SJCRH30 (cell line): ENCODE results near the gene MALT1. TPM values are rescaled to one million over a fixed set of nuclear protein-coding genes. Genes with fewer than 3 reads are reported as not detected.

Experiments
- DNase-seq, 2 experiments: peaks; one replicate each; pipeline ENCODE4 v3.0.0-alpha.2; 2015 to 2020
- H3K27ac ChIP-seq: fragments of 250-450 bp; sonication (Bioruptor Pico); 2 replicates; pipeline ENCODE4 v1.5.1; 2020; ENCODE audit warnings: mild to moderate bottlenecking, moderate library complexity
- H3K27me3 ChIP-seq: fragments of 250-450 bp; sonication (Bioruptor Pico); 2 replicates; pipeline ENCODE4 v1.5.1; 2020; ENCODE audit warnings: mild to moderate bottlenecking, moderate library complexity
- H3K36me3 ChIP-seq: fragments of 250-450 bp; sonication (Bioruptor Pico); 2 replicates; pipeline ENCODE4 v1.5.1; 2020; ENCODE audit warnings: mild to moderate bottlenecking, moderate library complexity
- H3K4me1 ChIP-seq: fragments of 250-450 bp; sonication (Bioruptor Pico); 2 replicates; pipeline ENCODE4 v1.5.1; 2020; ENCODE audit warnings: mild to moderate bottlenecking, moderate library complexity
- H3K4me3 ChIP-seq: fragments of 250-450 bp; sonication (Bioruptor Pico); 2 replicates; pipeline ENCODE4 v1.5.1; 2020; ENCODE audit warnings: mild to moderate bottlenecking, moderate library complexity
- H3K9me3 ChIP-seq: fragments of 250-450 bp; sonication (Bioruptor Pico); replicated peaks from 2 replicates; pipeline ENCODE4 v1.5.1; 2020; ENCODE audit warnings: mild to moderate bottlenecking, moderate library complexity
- total RNA-seq: library from RNA; depleted of rRNA; stranded (reverse); fragments of >200 nt; shearing (Covaris generic); gene quantifications from 2 replicates; pipeline ENCODE4 v1.2.3, GENCODE V29; 2014

Gene MALT1
- total RNA-seq, 1 experiment from 2014 or later: 12.2 TPM

DNA sequence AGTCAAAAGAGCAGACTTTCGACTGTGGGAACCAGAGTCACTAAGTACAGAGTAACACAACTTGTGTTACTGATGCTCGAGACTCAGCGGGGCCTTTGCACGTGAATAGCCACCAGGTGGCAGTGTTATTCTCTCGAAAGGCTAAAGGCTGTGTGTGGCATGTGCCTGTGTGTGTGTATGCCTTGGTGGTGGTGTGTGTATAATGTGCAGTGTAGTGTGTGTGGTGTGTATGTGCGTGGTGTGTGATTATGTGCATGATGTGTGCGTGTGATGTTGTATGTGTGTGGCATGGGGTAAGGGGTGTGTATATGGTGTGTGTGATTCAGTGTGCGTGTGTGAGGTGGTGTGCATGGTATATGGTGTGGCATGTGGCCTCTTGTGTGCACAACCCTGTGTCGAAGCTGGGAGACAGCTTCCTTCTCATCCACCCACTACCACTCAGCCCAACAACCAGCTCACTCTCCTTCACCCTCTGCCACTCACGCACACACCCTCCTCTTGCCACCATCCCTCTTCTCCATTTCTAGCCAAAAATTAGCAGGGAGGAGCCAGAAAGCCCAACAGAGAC lies 110.4 kb downstream of the MALT1 start:
- Histone ChIP-seq H3K9me3 (no peaks in the 10 kb centered on the region), H3K27me3 (no peaks in the 10 kb centered on the region), H3K4me1 (peaks cover 20% of the 10 kb centered on the region), H3K27ac (no peak overlapping the region), H3K4me3 (no peak overlapping the region), H3K36me3 (no peaks in the 10 kb centered on the region)
- peak; percentile 56 to 83 for DNase-seq

DNA sequence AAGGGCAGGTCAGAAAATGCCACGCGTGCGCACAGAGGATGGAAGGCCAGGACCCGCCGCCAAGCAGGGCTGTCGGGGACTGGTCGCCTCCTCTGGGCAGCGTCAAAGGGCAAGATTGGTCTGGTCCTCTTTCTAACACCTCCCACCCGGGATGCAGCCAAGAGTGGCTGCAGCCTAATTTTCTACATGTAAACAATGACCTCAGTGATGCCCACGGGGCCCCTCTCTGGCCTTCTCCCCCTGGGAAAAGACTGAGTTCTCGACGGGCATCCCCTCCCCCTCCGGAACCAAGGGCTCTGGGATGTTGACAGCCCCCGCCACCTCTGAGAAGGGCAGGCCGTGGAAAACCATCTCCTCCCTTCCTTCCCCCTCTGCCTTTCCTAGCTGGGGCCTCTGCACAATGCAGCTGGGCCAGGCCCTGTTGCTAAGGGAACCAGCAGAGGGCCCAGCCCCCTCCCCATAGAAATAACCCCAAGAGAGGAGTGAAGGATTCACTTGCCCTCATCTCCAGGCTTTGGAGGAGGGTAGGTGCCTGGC lies 113.4 kb downstream of the MALT1 start:
- no peaks in the 10 kb centered on the region for H3K36me3 ChIP-seq
- H3K27me3 ChIP-seq: no peaks in the 10 kb centered on the region
- DNase-seq: peak; percentile 56 to 58
- H3K4me1 ChIP-seq: peaks cover 32% of the 10 kb centered on the region
- H3K4me3 ChIP-seq: peak overlapping the region; percentile 26
- H3K9me3 ChIP-seq: no peaks in the 10 kb centered on the region
- H3K27ac ChIP-seq: peak overlapping the region; percentile 87

DNA sequence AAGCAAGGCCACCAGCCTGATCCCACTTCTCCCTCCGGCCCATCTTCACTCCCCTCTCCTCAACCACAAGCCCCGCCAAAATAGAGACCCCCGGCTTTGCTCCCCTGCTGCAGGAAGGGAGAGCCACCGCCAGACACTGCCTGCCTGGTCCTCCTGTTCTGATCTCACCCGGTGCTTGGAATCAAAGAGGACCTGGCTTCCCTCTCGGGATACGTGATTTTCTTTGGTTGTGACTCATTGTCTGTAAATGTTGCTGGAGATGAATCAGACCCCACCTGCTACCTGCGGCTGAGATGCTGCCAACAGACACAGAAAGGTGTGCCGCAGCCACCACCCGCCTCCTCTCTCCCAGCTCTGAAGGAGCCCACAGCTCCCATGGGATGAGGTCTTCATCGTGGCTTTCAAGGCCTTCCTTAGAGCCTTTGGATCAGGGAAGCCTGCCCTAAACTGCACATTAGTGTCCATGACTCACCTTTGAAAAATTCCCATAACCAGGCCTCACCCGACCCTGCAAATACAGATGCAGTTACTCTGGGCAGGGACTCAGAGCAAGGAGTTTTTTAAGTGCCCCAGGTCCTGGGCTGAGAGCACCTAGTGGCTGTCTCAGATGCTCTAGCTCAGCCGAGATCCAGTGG lies 114.0 kb downstream of the MALT1 start:
- Histone ChIP-seq H3K4me1 (peaks cover 32% of the 10 kb centered on the region), H3K36me3 (no peaks in the 10 kb centered on the region), H3K27me3 (no peaks in the 10 kb centered on the region), H3K9me3 (no peaks in the 10 kb centered on the region), H3K27ac (peak overlapping the region; percentile 87), H3K4me3 (peak overlapping the region; percentile 26)
- DNase-seq: peak; percentile 61 to 75

DNA sequence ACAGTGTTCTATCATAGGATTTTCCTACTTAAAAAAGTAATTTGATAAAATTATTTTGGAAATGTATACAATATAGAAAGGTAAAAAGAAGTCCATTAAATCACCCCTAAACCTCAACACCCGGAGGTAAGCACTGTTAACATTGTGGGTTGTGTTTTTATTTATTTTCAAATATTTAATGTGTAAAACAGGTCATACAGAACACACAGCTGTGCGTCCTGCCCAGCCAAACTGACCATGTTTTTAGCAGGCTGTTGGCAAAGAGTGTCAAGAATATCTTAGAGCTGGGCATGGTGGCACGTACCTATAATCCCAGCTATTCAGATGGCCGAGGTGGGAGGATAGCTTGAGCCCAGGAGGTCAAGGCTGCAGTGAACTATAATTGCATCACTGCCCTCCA lies 114.6 kb downstream of the MALT1 start:
- no peaks in the 10 kb centered on the region for H3K27me3 ChIP-seq
- DNase-seq: no peak
- H3K36me3 ChIP-seq: no peaks in the 10 kb centered on the region
- no peak overlapping the region for H3K4me3 ChIP-seq
- no peaks in the 10 kb centered on the region for H3K9me3 ChIP-seq
- peak overlapping the region; percentile 87 for H3K27ac ChIP-seq
- H3K4me1 ChIP-seq: peaks cover 32% of the 10 kb centered on the region

DNA sequence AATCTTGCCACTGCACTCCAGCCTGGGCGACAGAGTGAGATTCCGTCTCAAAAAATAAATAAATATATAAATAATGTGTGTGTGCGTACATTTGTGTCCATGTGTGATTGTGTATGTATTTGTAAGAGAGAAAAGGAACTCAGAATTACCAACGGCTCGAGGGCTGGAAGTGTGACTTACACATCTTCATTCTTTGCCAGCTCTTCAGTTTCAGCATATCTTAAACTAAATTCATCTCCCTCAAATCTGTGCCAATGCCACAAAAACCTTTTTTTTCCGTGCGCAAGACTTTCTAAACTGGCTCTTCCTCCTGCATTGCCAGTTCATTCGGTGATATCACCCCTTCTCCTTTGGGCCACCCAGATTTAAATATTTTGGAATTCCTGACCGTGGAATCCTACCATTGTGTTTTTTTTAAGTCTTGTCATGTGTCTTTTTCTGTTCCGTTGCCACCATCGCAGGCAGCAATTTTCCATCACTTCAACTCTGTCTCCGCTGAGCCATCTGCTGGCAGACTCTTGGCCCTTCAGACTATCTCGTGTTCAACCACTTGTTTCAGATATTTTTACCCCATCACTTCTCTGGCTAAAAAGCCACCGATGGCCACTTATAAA lies 116.4 kb downstream of the MALT1 start:
- Histone ChIP-seq H3K36me3 (no peaks in the 10 kb centered on the region), H3K4me1 (peaks cover 32% of the 10 kb centered on the region), H3K4me3 (no peak overlapping the region), H3K27me3 (no peaks in the 10 kb centered on the region), H3K9me3 (no peaks in the 10 kb centered on the region), H3K27ac (no peak overlapping the region)
- no peak for DNase-seq

DNA sequence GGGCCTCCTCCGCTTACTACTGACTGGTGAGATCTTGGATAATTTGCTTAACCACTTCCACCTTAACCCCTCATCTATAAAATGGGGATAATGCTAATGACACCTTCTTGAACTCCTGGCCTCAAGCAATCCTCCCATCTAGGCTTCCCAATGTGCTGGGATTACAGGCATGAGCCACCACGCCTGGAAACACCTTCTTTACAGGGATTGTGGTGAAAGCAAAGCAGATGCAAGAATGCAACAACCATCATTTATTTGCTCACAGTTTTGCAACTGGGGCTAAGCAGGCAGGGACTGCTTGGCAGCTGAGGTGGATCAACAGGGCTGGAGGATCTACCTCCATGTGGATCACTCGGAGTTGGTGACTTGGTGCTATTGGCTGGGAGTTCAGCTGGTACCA lies 117.2 kb downstream of the MALT1 start:
- Histone ChIP-seq H3K27me3 (no peaks in the 10 kb centered on the region), H3K4me3 (no peak overlapping the region), H3K4me1 (peaks cover 35% of the 10 kb centered on the region), H3K27ac (no peak overlapping the region), H3K36me3 (no peaks in the 10 kb centered on the region), H3K9me3 (no peaks in the 10 kb centered on the region)
- DNase-seq: no peak

DNA sequence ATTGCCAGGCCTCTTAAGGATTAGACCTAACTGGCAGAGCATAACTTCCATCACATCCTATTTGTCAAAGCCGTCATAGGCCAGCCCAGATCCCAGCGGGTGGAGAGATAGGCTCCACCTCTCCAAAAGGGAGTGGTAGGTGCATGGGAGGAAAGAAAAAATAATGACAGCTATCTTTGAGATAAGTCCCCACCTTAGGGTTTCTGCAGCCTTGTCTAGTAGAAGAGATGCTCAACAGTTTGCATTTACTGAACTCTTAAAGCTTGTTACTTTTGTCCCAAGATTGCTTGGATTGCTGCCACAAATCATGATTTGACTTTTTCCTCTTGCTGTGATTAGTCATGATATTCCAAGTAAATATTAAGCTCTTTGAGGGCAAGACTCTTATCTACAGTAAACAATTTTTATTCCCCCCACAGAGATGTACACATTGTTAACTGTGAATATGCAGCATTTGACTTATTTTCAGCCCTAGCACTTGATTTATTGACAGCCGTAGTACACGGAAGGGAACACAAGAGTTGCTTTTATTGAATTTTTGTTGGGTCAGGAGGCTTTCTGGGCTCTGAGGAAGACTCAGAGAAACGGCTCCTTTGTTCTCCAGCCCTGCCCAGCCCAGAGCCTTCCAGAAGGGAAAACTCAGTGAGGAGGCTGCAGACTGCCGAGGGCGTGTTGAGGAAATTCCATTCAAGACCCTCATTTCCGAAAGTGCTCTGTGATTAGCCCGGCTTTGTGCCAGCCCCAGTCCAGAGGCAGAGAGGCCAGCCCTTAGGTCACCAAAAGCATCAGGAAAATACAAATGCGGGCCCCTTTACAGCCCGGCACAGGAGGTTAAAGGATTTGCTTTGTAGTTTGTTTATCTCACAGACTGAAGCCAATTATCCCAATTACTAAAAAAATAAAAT lies 118.0 kb downstream of the MALT1 start:
- H3K36me3 ChIP-seq: no peaks in the 10 kb centered on the region
- H3K27me3 ChIP-seq: no peaks in the 10 kb centered on the region
- no peaks in the 10 kb centered on the region for H3K9me3 ChIP-seq
- peaks cover 36% of the 10 kb centered on the region for H3K4me1 ChIP-seq
- H3K27ac ChIP-seq: no peak overlapping the region
- no peak overlapping the region for H3K4me3 ChIP-seq
- peak in 1 of 2 experiments; percentile 37 for DNase-seq

DNA sequence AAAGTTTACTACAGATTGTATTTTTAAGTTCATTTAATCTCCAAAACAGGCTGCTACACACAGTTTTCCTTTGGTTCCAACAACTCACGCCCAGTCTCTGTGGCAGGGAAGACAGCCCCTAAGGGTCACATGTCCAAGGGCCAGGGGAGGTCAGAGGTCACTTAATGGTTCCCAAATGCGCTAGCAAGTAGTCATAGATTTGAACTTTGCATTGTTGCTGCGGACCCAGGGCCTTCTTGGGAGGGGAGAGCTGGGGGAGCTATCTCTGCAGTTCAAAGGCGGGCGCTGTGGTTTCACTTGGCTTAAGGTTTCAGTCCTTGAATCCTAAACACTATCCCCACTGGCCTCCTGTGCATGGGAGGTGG lies 118.6 kb downstream of the MALT1 start:
- H3K27ac ChIP-seq: no peak overlapping the region
- H3K4me3 ChIP-seq: no peak overlapping the region
- DNase-seq: no peak
- no peaks in the 10 kb centered on the region for H3K27me3 ChIP-seq
- H3K4me1 ChIP-seq: peaks cover 32% of the 10 kb centered on the region
- no peaks in the 10 kb centered on the region for H3K36me3 ChIP-seq
- H3K9me3 ChIP-seq: no peaks in the 10 kb centered on the region

DNA sequence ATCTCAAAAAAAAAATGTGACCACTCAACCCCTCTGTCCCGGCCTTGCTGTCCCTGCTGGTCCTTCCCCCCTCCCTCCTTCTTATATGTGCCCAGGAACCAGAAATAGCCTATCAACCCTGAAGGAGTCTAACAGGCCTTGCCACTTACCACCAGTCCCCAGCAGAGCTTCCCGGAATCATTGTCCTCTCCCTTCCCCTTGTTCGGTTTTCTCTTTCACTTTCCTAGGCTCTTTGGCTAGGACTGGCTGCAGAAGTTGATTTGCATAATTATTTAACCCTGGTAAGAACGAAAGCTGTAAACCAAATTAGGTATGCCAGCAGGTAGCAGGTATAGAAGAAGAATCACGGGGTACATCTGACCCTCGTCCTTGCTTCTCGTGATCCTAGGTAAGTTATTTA lies 120.8 kb downstream of the MALT1 start:
- H3K4me1 ChIP-seq: peaks cover 18% of the 10 kb centered on the region; the same call in 1 of the 2 replicates
- H3K9me3 ChIP-seq: no peaks in the 10 kb centered on the region
- no peak overlapping the region for H3K27ac ChIP-seq
- DNase-seq: no peak
- H3K4me3 ChIP-seq: no peak overlapping the region
- no peaks in the 10 kb centered on the region for H3K27me3 ChIP-seq
- H3K36me3 ChIP-seq: no peaks in the 10 kb centered on the region

DNA sequence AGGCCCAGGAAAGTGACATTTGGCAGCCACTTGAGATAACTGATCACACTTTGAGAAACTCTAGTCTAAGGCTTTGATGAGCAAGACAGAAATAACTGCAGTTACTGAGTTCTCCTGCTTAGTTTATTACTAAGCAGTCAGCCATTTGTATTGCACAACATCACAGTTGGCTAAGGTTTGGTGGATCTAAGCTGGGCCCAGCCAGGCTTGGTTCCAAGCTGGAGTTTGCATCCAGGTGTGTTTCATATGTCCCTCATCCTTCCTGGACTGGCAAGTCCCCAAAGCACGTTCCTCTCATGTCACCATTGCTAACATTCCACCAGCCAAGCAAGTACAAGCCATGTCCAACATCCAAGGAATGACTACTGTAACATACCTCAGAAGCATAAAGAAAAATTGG lies 122.1 kb downstream of the MALT1 start:
- Histone ChIP-seq H3K27me3 (no peaks in the 10 kb centered on the region), H3K4me1 (peaks cover 13% of the 10 kb centered on the region; the same call in 1 of the 2 replicates), H3K9me3 (no peaks in the 10 kb centered on the region), H3K4me3 (no peak overlapping the region), H3K27ac (peak overlapping the region; percentile 45; the same call in 1 of the 2 replicates), H3K36me3 (no peaks in the 10 kb centered on the region)
- DNase-seq: no peak

DNA sequence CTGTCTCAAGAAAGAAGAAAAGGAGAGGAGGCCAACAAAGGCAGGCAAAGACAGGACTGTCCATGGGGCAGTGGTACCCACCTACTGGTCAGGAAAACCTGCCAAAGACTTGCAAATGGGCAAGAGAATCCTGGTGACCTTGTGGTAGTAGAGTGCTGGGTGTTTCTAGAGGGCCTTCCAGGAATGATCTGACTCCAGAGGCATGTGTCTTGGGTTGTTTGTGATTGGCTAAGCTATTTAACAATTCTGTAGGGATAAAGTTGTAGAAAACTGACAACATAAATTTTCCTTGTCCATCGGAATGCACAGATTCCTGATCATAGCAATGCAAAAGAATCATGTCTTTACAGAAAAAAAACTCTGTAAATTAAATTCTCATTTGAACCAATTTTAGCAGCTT lies 125.0 kb downstream of the MALT1 start:
- H3K4me3 ChIP-seq: no peak overlapping the region
- no peaks in the 10 kb centered on the region for H3K9me3 ChIP-seq
- H3K36me3 ChIP-seq: no peaks in the 10 kb centered on the region
- H3K4me1 ChIP-seq: peaks cover 9% of the 10 kb centered on the region; the same call in 1 of the 2 replicates
- H3K27ac ChIP-seq: no peak overlapping the region
- DNase-seq: no peak
- H3K27me3 ChIP-seq: no peaks in the 10 kb centered on the region

DNA sequence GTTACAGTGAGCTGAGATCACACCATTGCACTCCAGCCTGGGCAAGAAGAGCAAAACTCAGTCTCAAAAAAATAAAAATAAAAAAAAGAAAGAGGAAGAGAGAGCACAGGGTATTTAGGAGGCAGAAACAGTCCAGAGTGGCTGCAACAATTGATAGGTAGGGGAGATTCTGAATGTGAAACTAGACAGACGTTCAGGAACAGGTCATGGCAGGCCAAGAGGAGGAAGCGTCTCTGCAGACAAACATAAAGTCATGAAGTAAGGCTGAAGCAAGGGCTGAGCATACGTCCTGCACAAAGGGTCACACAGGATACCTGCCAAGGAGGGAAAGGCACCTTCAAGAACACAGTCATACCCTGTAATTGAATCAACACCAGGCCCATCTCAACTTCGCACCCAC lies 129.3 kb downstream of the MALT1 start:
- Histone ChIP-seq H3K27me3 (no peaks in the 10 kb centered on the region), H3K36me3 (no peaks in the 10 kb centered on the region), H3K4me3 (no peak overlapping the region), H3K4me1 (peaks cover 6% of the 10 kb centered on the region), H3K9me3 (no peaks in the 10 kb centered on the region), H3K27ac (no peak overlapping the region)
- DNase-seq: no peak

DNA sequence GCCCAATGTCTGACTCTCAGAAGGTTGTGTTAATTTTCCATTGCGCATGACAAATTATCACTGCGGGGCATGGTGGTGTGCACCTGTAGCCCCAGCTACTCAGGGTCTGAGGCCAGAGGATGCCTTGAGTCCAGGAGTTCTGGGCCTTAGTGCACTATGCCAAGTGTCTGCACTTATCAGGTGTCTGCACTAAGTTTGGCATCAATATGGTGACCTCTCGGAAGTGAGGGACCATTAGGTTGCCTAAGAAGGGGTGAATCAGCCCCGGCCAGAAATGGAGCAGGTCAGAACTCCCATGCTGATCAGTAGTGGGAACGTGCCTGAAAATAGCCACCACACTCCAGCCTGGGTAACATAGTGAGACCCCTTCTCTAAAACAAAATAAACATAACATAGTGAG lies 131.7 kb downstream of the MALT1 start:
- no peak overlapping the region for H3K4me3 ChIP-seq
- no peak for DNase-seq
- peaks cover 6% of the 10 kb centered on the region for H3K4me1 ChIP-seq
- H3K36me3 ChIP-seq: no peaks in the 10 kb centered on the region
- no peaks in the 10 kb centered on the region for H3K27me3 ChIP-seq
- H3K9me3 ChIP-seq: no peaks in the 10 kb centered on the region
- H3K27ac ChIP-seq: no peak overlapping the region

DNA sequence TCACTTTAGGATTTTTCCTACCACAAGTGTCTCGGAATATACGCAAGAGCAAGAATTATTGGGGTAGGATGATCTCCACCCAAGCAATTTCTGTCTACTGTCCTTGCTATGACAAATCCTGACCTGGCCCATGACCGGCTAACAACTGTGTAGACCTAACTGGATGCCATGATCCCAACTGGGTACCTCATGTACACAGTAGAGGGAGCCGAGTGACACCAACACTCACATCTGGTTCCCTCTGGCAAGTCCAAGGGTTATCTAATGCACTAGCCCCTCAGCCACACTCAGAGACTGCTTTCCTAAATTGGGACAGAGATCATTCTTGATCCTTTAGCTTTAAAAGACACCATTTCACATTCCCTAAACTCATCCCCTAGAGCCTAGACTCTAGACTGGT lies 132.7 kb downstream of the MALT1 start:
- H3K4me3 ChIP-seq: no peak overlapping the region
- DNase-seq: no peak
- H3K9me3 ChIP-seq: no peaks in the 10 kb centered on the region
- no peak overlapping the region for H3K27ac ChIP-seq
- no peaks in the 10 kb centered on the region for H3K36me3 ChIP-seq
- no peaks in the 10 kb centered on the region for H3K27me3 ChIP-seq
- H3K4me1 ChIP-seq: peaks cover 6% of the 10 kb centered on the region
